H1 (cell line): Measurements from ENCODE around the gene ZNF391. TPM values are rescaled to one million over a fixed set of nuclear protein-coding genes. Genes with fewer than 3 reads are reported as not detected.
A peak's percentile ranks its signal among the peaks of the same experiment; 100 is the strongest.

Experiments
- CTCF ChIA-PET: fragments of 300-600 bp; sonication (Branson Sonifier 250); formaldehyde crosslinking; loops from one replicate; lab custom pipeline; 2021; ENCODE audit not compliant: partially characterized antibody; lab: Charles Lee
- POLR2A ChIA-PET: fragments of 300-600 bp; sonication (Branson Sonifier 250); formaldehyde crosslinking; loops from one replicate; lab custom pipeline; 2021; ENCODE audit warnings: inconsistent platforms; ENCODE audit not compliant: partially characterized antibody; lab: Charles Lee
- DNase-seq, 2 experiments: peaks; one replicate each; pipeline versions ENCODE4 v3.0.0 to v3.0.0-alpha.2; 2010 to 2022; ENCODE audit warnings: low spot score in 2 of 2, low read depth in 1 of 2, mixed read lengths in 1 of 2
- FAIRE-seq: peaks from 2 replicates; lab custom pipeline; 2011; peaks lifted over from hg19 to GRCh38; lab: Jason Lieb, UNC
- H2AFZ ChIP-seq: 2 replicates; pipeline ENCODE4 v1.8.1; 2012; ENCODE audit warnings: low read length, inconsistent platforms
- H2AK5ac ChIP-seq: 2 replicates; pipeline ENCODE4 v1.6.1; 2013; ENCODE audit warnings: low read depth, low read length
- H2BK120ac ChIP-seq: replicated peaks from 2 replicates; pipeline ENCODE3; 2013; ENCODE audit warnings: low read depth, low read length, inconsistent platforms
- H2BK12ac ChIP-seq: 2 replicates; pipeline ENCODE4 v1.6.1; 2013; ENCODE audit warnings: low read depth, low read length
- H2BK15ac ChIP-seq: 2 replicates; pipeline ENCODE4 v1.6.1; 2013; ENCODE audit warnings: low read length
- H2BK20ac ChIP-seq: 2 replicates; pipeline ENCODE4 v1.6.1; 2013; ENCODE audit warnings: low read length
- H2BK5ac ChIP-seq: 2 replicates; pipeline ENCODE4 v1.6.1; 2013; ENCODE audit warnings: low read depth, low read length
- H3K14ac ChIP-seq: 2 replicates; pipeline ENCODE4 v1.6.1; 2013; ENCODE audit warnings: inconsistent platforms; ENCODE audit not compliant: insufficient read length
- H3K18ac ChIP-seq: 2 replicates; pipeline ENCODE4 v1.6.1; 2013; ENCODE audit warnings: low read length; ENCODE audit errors: extremely low read depth
- H3K23ac ChIP-seq: 2 replicates; pipeline ENCODE4 v1.6.1; 2013; ENCODE audit warnings: inconsistent platforms; ENCODE audit not compliant: insufficient read length
- H3K23me2 ChIP-seq: 2 replicates; pipeline ENCODE4 v1.6.1; 2013; ENCODE audit warnings: low read depth, low read length
- H3K27ac ChIP-seq: 2 replicates; pipeline ENCODE4 v1.6.1; 2011; ENCODE audit warnings: low read depth, low read length, inconsistent platforms
- H3K27me3 ChIP-seq, 4 experiments: replicated peaks in 1 of 4; 1 replicate in 1 of 4; 2 replicates in 3 of 4; pipeline versions ENCODE4 v1.6.1 to v1.8.1; 2011 to 2013; ENCODE audit warnings: low read length in 3 of 4, mild to moderate bottlenecking in 3 of 4, inconsistent platforms in 2 of 4, mixed read lengths in 2 of 4, moderate library complexity in 1 of 4; ENCODE audit not compliant: control insufficient read depth in 3 of 4, insufficient read depth in 3 of 4; ENCODE audit errors: extremely low read depth in 1 of 4
- H3K36me3 ChIP-seq, 4 experiments: 2 replicates each; pipeline versions ENCODE4 v1.6.1 to v1.8.1; 2011 to 2013; ENCODE audit warnings: mild to moderate bottlenecking in 4 of 4, low read length in 3 of 4, moderate library complexity in 2 of 4, control low read depth in 1 of 4, inconsistent platforms in 1 of 4; ENCODE audit not compliant: insufficient read depth in 4 of 4, control insufficient read depth in 2 of 4
- H3K4ac ChIP-seq: replicated peaks from 2 replicates; pipeline ENCODE3; 2013; ENCODE audit warnings: low read length, low read depth, mixed read lengths, inconsistent platforms; ENCODE audit not compliant: insufficient read length
- H3K4me1 ChIP-seq, 4 experiments: replicated peaks in 1 of 4; 1 replicate in 1 of 4; 2 replicates in 3 of 4; pipeline versions ENCODE4 v1.6.1 to v1.8.1; 2011 to 2013; ENCODE audit warnings: low read length in 3 of 4, inconsistent platforms in 2 of 4, mixed read lengths in 1 of 4; ENCODE audit not compliant: insufficient read depth in 4 of 4, control insufficient read depth in 3 of 4
- H3K4me2 ChIP-seq, 2 experiments: 2 replicates each; pipeline versions ENCODE4 v1.6.1 to v1.8.1; 2011 to 2013; ENCODE audit warnings: low read depth in 2 of 2, low read length in 2 of 2, control low read depth in 1 of 2, inconsistent platforms in 1 of 2, mild to moderate bottlenecking in 1 of 2; ENCODE audit not compliant: insufficient read depth in 1 of 2
- H3K4me3 ChIP-seq, 4 experiments: fragments of 200-600, 300-600 bp in 1 of 4; sonication (generic), shearing (Covaris generic), sonication (Bioruptor Twin) in 1 of 4; 2 replicates each; pipeline versions ENCODE4 v1.5.1 to v1.8.1; 2011 to 2016; ENCODE audit warnings: low read length in 4 of 4, low read depth in 3 of 4, control low read depth in 2 of 4, inconsistent platforms in 2 of 4, mild to moderate bottlenecking in 2 of 4, mixed read lengths in 1 of 4, moderate library complexity in 1 of 4; ENCODE audit not compliant: insufficient read depth in 2 of 4; ENCODE audit errors: extremely low read depth in 1 of 4
- H3K56ac ChIP-seq: replicated peaks from 2 replicates; pipeline ENCODE3; 2013; ENCODE audit warnings: low read depth, mild to moderate bottlenecking, mixed read lengths, low read length, inconsistent platforms; ENCODE audit not compliant: insufficient read length
- H3K79me1 ChIP-seq: 2 replicates; pipeline ENCODE4 v1.6.1; 2013; ENCODE audit warnings: low read depth, low read length, control low read depth
- H3K79me2 ChIP-seq, 2 experiments: 2 replicates each; pipeline versions ENCODE4 v1.6.1 to v1.8.1; 2012 to 2013; ENCODE audit warnings: low read length in 2 of 2, mild to moderate bottlenecking in 2 of 2, inconsistent platforms in 1 of 2; ENCODE audit not compliant: insufficient read depth in 2 of 2, control insufficient read depth in 1 of 2
- H3K9ac ChIP-seq, 4 experiments: replicated peaks in 1 of 4; 1 replicate in 1 of 4; 2 replicates in 3 of 4; pipeline versions ENCODE4 v1.6.1 to v1.8.1; 2011 to 2013; ENCODE audit warnings: low read depth in 3 of 4, low read length in 3 of 4, control low read depth in 2 of 4, mild to moderate bottlenecking in 2 of 4, moderate library complexity in 2 of 4, inconsistent platforms in 1 of 4; ENCODE audit errors: extremely low read depth in 1 of 4
- H3K9me3 ChIP-seq, 2 experiments: 2 replicates each; pipeline versions ENCODE4 v1.6.1 to v1.8.1; 2012 to 2013; ENCODE audit warnings: mild to moderate bottlenecking in 2 of 2, moderate library complexity in 2 of 2, control low read depth in 1 of 2, inconsistent platforms in 1 of 2, low read depth in 1 of 2, low read length in 1 of 2, mixed read lengths in 1 of 2; ENCODE audit not compliant: insufficient read depth in 2 of 2
- H4K20me1 ChIP-seq, 2 experiments: replicated peaks in 1 of 2; 2 replicates each; pipeline versions ENCODE3 to v1.8.1; 2011 to 2013; ENCODE audit warnings: inconsistent platforms in 2 of 2, low read length in 2 of 2, mild to moderate bottlenecking in 1 of 2; ENCODE audit not compliant: insufficient read depth in 2 of 2, control insufficient read depth in 1 of 2
- H4K5ac ChIP-seq: 2 replicates; pipeline ENCODE4 v1.6.1; 2013; ENCODE audit warnings: low read length, low read depth, mixed read lengths, inconsistent platforms; ENCODE audit not compliant: insufficient read length
- H4K8ac ChIP-seq: 2 replicates; pipeline ENCODE4 v1.8.0; 2013; ENCODE audit warnings: mild to moderate bottlenecking, moderate library complexity, low read length, inconsistent platforms; ENCODE audit not compliant: insufficient read depth; ENCODE audit errors: extremely low read depth
- H4K91ac ChIP-seq: replicated peaks from 2 replicates; pipeline ENCODE3; 2013; ENCODE audit warnings: low read length, mixed read lengths, inconsistent platforms; ENCODE audit not compliant: insufficient read length
- ATF2 ChIP-seq: IDR thresholded peaks from 2 replicates; pipeline ENCODE4 v1.6.1; 2012; ENCODE audit warnings: low read length, inconsistent platforms
- HDAC2 ChIP-seq, 2 experiments: fragments of 300-600 bp in 1 of 2; sonication (generic) in 1 of 2; IDR thresholded peaks; 2 replicates each; pipeline ENCODE4 v1.6.1; 2011 to 2012; ENCODE audit warnings: low read depth in 2 of 2, low read length in 2 of 2, mild to moderate bottlenecking in 2 of 2, moderate library complexity in 2 of 2, borderline replicate concordance in 1 of 2, inconsistent platforms in 1 of 2
- SAP30 ChIP-seq: fragments of 300-600 bp; sonication (generic); IDR thresholded peaks from 2 replicates; pipeline ENCODE4 v1.7.1; 2012; ENCODE audit warnings: low read length, moderate library complexity, mild to moderate bottlenecking, inconsistent platforms; ENCODE audit not compliant: insufficient read depth, insufficient replicate concordance
- SIN3A ChIP-seq, 2 experiments: IDR thresholded peaks in 1 of 2; conservative IDR thresholded peaks in 1 of 2; 2 replicates each; pipeline ENCODE4 v1.6.1; 2011 to 2012; ENCODE audit warnings: low read length in 2 of 2, improper control_type of control experiment in 1 of 2, low read depth in 1 of 2, mild to moderate bottlenecking in 1 of 2
- SRF ChIP-seq: IDR thresholded peaks from 2 replicates; pipeline ENCODE4 v1.6.1; 2011; ENCODE audit warnings: mild to moderate bottlenecking, low read depth, low read length, moderate library complexity
- TBP ChIP-seq: IDR thresholded peaks from 2 replicates; pipeline ENCODE4 v1.6.1; 2011; ENCODE audit warnings: low read depth, low read length, improper control_type of control experiment
- YY1 ChIP-seq: IDR thresholded peaks from 2 replicates; pipeline ENCODE4 v1.6.1; 2011; ENCODE audit warnings: low read depth, mild to moderate bottlenecking, low read length
- WGBS, 2 experiments: shearing (Covaris generic) in 1 of 2; methylation state at CpG; one replicate each; pipeline versions ENCODE4 v1.1.6 to v1.1.7; 2013 to 2015; ENCODE audit warnings: low lambda C conversion rate in 2 of 2, mixed read lengths in 2 of 2, inconsistent platforms in 1 of 2, low coverage in 1 of 2, missing lambda C conversion rate in 1 of 2; ENCODE audit not compliant: insufficient replicate concordance in 2 of 2, insufficient coverage in 1 of 2, insufficient read length in 1 of 2; ENCODE audit errors: extremely low coverage in 1 of 2, missing lambda C conversion rate in 1 of 2; 5-methylcytosine and 5-hydroxymethylcytosine counted together
- polyA plus RNA-seq, 7 experiments: library from polyadenylated mRNA; depleted of rRNA in 3 of 7; stranded (reverse) in 5 of 7; unstranded in 2 of 7; fragments of >200 nt in 5 of 7; fragments of 200-250 nt in 2 of 7; gene quantifications; 1 replicate in 5 of 7; 2 replicates in 1 of 7; 4 replicates in 1 of 7; pipeline versions ENCODE4 v1.2.1 to v1.2.3, GENCODE V29; 2011 to 2013; ENCODE audit warnings: missing spikeins in 2 of 7, mixed read lengths in 2 of 7
- total RNA-seq: library from RNA; stranded (reverse); fragmentation: NEBNext Ultra II Directional; extraction: Animal tissue kit (Norgen Biotek cat#: 25700); gene quantifications from 2 replicates; pipeline ENCODE4 v1.2.1, GENCODE V29; 2021

The ZNF391 gene
- total and polyA plus RNA-seq, 2 of the 8 experiments (the other 6 are each of a cell fraction or from before 2014, with no cell fraction given) = 4.8 to 13.0 TPM

GRCh38 chr6:27374824-27375612 is 13.5 kb upstream of the ZNF391 start:
- Histone ChIP-seq H3K27me3 (no peaks in the 10 kb centered on the region), H2BK15ac (no peak overlapping the region), H3K4me2 (peak overlapping the region; percentile 85 to 98), H4K20me1 (no peaks in the 10 kb centered on the region), H2BK20ac (no peak overlapping the region), H3K36me3 (no peaks in the 10 kb centered on the region), H3K18ac (peak overlapping the region; percentile 56; the same call in 1 of the 2 replicates), H4K8ac (no peak overlapping the region), H3K23me2 (no peaks in the 10 kb centered on the region; the same call in 1 of the 2 replicates), H3K4me3 (peak overlapping the region; percentile 77 to 94 (median 83)), H2AFZ (0 out of 2 replicates have a peak overlapping the region, but pooled peaks have one; percentile 76), H2BK12ac (no peak overlapping the region), H4K5ac (no peak overlapping the region), H2BK120ac (no peak overlapping the region), H3K79me2 (no peaks in the 10 kb centered on the region), H3K4ac (no peak overlapping the region), H2AK5ac (no peak overlapping the region), H3K4me1 (peaks cover 0 to 8% (median 5%) of the 10 kb centered on the region in 4 experiments; a peak in 3 of 7 replicates), H3K79me1 (no peaks in the 10 kb centered on the region), H2BK5ac (peak overlapping the region; percentile 36; the same call in 1 of the 2 replicates), H3K23ac (no peak overlapping the region), H3K14ac (no peak overlapping the region), H3K27ac (no peak overlapping the region), H3K9me3 (no peaks in the 10 kb centered on the region), H3K56ac (no peak overlapping the region), H4K91ac (no peak overlapping the region), H3K9ac (peak overlapping the region in 1 of 4 experiments; percentile 46; a peak in 2 of 7 replicates)
- peak; percentile 66 to 85 for DNase-seq
- FAIRE-seq = peak; percentile 97
- WGBS, 2 experiments = 3% methylated on average over 26 of the region's 31 CpGs; no CpG with 5 or more reads in 1 of the 2 experiments
- ChIA-PET CTCF (interaction anchor here (0.6 to 1.0 kb wide), 3 partner anchors 10 to 102 kb away, joined by 3 to 4 read pairs (median 3); no protein-coding TSS in a partner anchor), POLR2A (interaction anchor here (0.6 to 1.1 kb wide), 3 partner anchors 13 to 107 kb away, joined by 3 to 4 read pairs (median 4); partner anchors contain the start of gene ZNF391)
- TF ChIP-seq TBP = peak; percentile 46; the same call in 1 of the 2 replicates
- no peak for TF ChIP-seq ATF2
- peak in 1 of 2 experiments; percentile 78; a peak in 1 of 4 replicates for TF ChIP-seq HDAC2 (IDR thresholded peaks at IDR 0.05; ENCODE audit: borderline replicate concordance in 1 of 2, low read depth in 2 of 2, low read length in 2 of 2)
- TF ChIP-seq SRF = no peak
- peak in 1 of 2 experiments; percentile 88; a peak in 2 of 4 replicates for TF ChIP-seq SIN3A (conservative IDR thresholded peaks at IDR 0.05 in 1 of 2, IDR thresholded peaks at IDR 0.05 in 1 of 2; ENCODE audit: low read depth in 1 of 2, low read length in 2 of 2)
- peak; percentile 76 for TF ChIP-seq YY1
- TF ChIP-seq SAP30 = peak; percentile 59
